ENCODE data around the gene ERO1A.

ERO1A gene

DNA sequence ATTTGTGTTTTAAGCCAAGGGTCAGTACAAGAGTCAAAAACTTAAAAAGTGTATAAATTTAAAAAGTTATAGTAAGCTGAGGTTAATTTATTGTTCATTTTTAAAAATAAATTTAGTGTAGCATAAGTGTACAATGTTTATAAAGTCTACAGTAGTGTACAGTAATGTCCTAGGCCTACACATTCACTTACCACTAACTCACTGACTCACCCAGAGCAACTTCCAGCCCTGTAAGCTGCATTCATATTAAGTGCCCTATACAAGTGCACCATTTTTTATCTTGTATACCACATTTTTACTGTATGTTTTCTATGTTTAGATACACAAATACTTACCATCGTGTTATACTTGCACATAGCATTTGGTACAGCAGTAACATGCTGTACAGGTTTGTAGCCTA, 105.0 kb downstream of the ERO1A start:
- no peak for FAIRE-seq
- no peak for DNase-seq (ENCODE audit: insufficient read length, low spot score)
- TF ChIP-seq, protein P1, sequence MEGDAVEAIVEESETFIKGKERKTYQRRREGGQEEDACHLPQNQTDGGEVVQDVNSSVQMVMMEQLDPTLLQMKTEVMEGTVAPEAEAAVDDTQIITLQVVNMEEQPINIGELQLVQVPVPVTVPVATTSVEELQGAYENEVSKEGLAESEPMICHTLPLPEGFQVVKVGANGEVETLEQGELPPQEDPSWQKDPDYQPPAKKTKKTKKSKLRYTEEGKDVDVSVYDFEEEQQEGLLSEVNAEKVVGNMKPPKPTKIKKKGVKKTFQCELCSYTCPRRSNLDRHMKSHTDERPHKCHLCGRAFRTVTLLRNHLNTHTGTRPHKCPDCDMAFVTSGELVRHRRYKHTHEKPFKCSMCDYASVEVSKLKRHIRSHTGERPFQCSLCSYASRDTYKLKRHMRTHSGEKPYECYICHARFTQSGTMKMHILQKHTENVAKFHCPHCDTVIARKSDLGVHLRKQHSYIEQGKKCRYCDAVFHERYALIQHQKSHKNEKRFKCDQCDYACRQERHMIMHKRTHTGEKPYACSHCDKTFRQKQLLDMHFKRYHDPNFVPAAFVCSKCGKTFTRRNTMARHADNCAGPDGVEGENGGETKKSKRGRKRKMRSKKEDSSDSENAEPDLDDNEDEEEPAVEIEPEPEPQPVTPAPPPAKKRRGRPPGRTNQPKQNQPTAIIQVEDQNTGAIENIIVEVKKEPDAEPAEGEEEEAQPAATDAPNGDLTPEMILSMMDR (IDR thresholded peaks at IDR 0.05; ENCODE audit: insufficient read depth, missing control alignments), result no peak
